ENCODE measurements around the gene SLC2A1.

The SLC2A1 gene

DNA sequence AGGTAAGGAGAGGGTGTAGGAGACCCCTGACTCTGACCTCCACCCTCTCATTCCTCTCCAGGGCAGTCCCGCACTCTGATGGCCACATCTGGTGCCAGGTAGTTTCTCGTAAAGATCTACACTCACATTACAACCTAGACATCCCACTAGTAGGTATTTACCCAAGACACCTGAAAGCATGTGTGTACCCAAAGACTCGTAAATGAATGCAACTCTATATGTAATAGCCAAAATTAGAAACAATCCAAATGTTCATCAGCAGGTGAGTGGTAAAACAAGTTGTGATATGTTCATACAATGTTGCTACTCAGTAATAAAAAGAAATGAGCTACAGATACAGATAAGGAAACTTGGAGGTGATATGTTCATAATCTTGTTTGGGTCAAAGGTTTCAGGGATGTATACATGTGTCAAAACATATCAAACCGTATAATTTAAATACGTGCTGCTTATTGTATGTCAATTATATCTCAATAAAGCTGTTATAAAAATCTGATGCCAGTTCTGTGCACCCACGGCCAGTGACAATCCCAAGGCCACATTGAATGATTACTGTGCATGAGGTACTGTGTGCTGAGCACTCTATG is 37.8 kb upstream of the SLC2A1 start:
- no peaks in the 10 kb centered on the region for H3K9me3 ChIP-seq (ENCODE audit: control insufficient read depth in 1 of 2, low read length in 2 of 2)
- H3K27me3 ChIP-seq (ENCODE audit: low read depth, low read length): no peaks in the 10 kb centered on the region
- H3K4me3 ChIP-seq (ENCODE audit: low read depth in 1 of 2, low read length in 2 of 2): no peak overlapping the region
- no peaks in the 10 kb centered on the region for H3K36me3 ChIP-seq (ENCODE audit: control insufficient read depth in 1 of 2, insufficient read depth in 2 of 2, low read length in 2 of 2)
- H3K4me1 ChIP-seq (ENCODE audit: control insufficient read depth in 1 of 2, insufficient read depth in 2 of 2, low read length in 2 of 2): no peaks in the 10 kb centered on the region
- no peak overlapping the region for H3K27ac ChIP-seq (ENCODE audit: low read length)

DNA sequence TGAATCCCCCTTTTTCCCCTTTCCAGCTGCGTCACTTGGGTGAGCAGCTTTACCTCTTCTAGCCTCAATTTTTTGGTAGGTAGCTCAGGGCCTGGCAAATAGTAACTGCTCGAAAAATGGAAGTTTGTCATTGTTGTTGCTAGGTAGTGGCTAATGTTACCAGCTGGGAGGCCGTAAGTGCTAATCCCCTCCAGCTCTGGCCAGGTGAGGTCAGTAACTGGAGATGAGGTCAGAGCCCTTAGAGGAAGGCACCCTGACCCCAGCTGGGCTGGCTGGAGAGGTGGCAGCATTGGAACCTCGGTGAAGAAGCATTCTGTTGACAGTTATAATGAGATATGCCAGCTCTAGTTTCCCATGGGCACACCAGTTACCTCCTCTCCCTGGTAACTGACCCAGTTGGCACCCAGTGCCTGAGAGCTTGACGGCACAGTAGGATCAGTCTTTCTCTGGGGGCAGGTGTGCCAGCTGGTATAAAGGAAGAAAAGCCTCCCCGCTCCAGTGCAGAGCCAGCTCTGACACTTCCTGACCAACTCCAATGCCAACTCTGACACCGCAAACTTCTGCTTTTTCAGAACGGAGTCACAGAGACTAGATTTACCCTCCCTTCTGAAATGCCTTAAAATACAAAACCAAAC is 35.0 kb upstream of the SLC2A1 start:
- no peaks in the 10 kb centered on the region for H3K9me3 ChIP-seq (ENCODE audit: control insufficient read depth in 1 of 2, low read length in 2 of 2)
- no peaks in the 10 kb centered on the region for H3K27me3 ChIP-seq (ENCODE audit: low read depth, low read length)
- H3K4me3 ChIP-seq (ENCODE audit: low read depth in 1 of 2, low read length in 2 of 2): no peak overlapping the region
- H3K27ac ChIP-seq (ENCODE audit: low read length): no peak overlapping the region
- H3K36me3 ChIP-seq (ENCODE audit: control insufficient read depth in 1 of 2, insufficient read depth in 2 of 2, low read length in 2 of 2): no peaks in the 10 kb centered on the region
- H3K4me1 ChIP-seq (ENCODE audit: control insufficient read depth in 1 of 2, insufficient read depth in 2 of 2, low read length in 2 of 2): no peaks in the 10 kb centered on the region

DNA sequence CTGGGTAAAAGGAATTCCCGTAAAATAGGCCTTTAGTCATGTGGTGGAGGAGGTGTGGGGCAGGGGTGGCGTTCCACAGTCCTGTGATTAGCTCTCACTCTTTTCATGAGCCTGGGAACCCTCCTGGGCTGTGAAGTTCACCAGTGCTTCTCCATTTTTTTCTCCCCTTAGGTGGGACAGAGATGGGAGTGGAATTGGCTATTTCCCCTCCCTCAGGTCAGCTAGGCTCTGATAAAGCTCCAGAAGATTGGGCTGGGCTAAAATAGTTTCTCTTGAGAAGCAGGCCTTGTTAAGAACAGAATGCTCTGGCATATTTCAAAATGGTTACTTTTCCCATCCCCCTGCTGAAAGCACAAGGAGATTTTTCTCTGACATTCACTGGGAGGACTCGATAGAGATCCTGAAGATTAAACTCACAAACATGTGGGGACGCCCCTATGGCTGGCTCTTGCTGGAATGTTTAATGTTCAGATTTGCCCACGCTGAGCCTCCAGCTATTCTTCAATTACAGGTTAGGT is 33.4 kb upstream of the SLC2A1 start:
- no peaks in the 10 kb centered on the region for H3K4me1 ChIP-seq (ENCODE audit: control insufficient read depth in 1 of 2, insufficient read depth in 2 of 2, low read length in 2 of 2)
- H3K36me3 ChIP-seq (ENCODE audit: control insufficient read depth in 1 of 2, insufficient read depth in 2 of 2, low read length in 2 of 2): no peaks in the 10 kb centered on the region
- no peaks in the 10 kb centered on the region for H3K27me3 ChIP-seq (ENCODE audit: low read depth, low read length)
- no peak overlapping the region for H3K27ac ChIP-seq (ENCODE audit: low read length)
- no peaks in the 10 kb centered on the region for H3K9me3 ChIP-seq (ENCODE audit: control insufficient read depth in 1 of 2, low read length in 2 of 2)
- H3K4me3 ChIP-seq (ENCODE audit: low read depth in 1 of 2, low read length in 2 of 2): no peak overlapping the region

DNA sequence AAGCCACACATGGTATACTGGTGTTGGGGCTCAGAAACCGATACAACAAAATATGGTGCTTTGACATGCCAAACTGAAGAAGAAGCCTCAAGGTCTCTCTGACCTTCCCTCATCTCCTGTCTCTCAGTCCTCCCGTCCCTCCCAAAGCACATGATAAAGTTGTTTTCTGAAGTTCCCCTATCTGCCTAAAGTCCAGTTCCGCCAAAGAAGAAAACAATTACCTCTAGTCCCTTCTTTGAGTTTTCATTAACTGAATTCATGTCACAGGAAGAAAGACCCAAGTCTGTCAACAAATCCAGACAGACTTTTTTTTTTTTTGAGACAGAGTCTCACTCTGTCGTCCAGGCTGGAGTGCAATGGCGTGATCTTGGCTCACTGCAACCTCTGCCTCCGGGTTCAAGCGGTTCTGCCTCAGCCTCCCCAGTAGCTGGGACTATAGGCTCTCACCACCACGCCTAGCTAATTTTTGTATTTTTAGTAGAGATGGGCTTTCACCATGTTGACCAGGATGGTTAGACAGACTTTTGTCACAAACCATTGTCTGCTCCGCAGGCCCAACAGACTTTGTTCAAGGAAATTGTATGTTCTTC is 32.2 kb upstream of the SLC2A1 start:
- no peaks in the 10 kb centered on the region for H3K36me3 ChIP-seq (ENCODE audit: control insufficient read depth in 1 of 2, insufficient read depth in 2 of 2, low read length in 2 of 2)
- no peaks in the 10 kb centered on the region for H3K4me1 ChIP-seq (ENCODE audit: control insufficient read depth in 1 of 2, insufficient read depth in 2 of 2, low read length in 2 of 2)
- H3K27me3 ChIP-seq (ENCODE audit: low read depth, low read length): no peaks in the 10 kb centered on the region
- no peak overlapping the region for H3K4me3 ChIP-seq (ENCODE audit: low read depth in 1 of 2, low read length in 2 of 2)
- H3K27ac ChIP-seq (ENCODE audit: low read length): no peak overlapping the region
- H3K9me3 ChIP-seq (ENCODE audit: control insufficient read depth in 1 of 2, low read length in 2 of 2): no peaks in the 10 kb centered on the region

DNA sequence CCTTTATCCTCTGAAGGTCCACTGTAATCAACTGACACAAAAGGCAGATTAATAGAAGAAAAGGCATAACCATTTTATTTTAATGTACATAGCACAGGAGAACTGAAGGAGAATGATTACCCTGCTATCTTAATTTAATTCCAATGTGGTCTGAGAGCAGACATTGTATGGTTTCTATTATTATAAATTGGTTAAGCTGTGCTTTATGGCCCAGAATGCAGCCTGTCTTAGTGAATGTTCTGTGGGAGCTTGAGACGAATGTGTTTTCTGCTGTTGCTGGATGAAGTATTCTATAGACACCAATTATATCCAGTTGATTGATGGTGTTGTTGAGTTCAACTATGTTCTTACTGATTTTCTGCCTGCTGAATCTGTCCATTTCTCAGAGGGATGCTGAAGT is 25.0 kb upstream of the SLC2A1 start:
- Histone ChIP-seq H3K27ac (ENCODE audit: low read length) (no peak overlapping the region), H3K4me3 (ENCODE audit: low read depth in 1 of 2, low read length in 2 of 2) (no peak overlapping the region), H3K4me1 (ENCODE audit: control insufficient read depth in 1 of 2, insufficient read depth in 2 of 2, low read length in 2 of 2) (no peaks in the 10 kb centered on the region), H3K36me3 (ENCODE audit: control insufficient read depth in 1 of 2, insufficient read depth in 2 of 2, low read length in 2 of 2) (no peaks in the 10 kb centered on the region), H3K27me3 (ENCODE audit: low read depth, low read length) (no peaks in the 10 kb centered on the region), H3K9me3 (ENCODE audit: control insufficient read depth in 1 of 2, low read length in 2 of 2) (no peaks in the 10 kb centered on the region)

DNA sequence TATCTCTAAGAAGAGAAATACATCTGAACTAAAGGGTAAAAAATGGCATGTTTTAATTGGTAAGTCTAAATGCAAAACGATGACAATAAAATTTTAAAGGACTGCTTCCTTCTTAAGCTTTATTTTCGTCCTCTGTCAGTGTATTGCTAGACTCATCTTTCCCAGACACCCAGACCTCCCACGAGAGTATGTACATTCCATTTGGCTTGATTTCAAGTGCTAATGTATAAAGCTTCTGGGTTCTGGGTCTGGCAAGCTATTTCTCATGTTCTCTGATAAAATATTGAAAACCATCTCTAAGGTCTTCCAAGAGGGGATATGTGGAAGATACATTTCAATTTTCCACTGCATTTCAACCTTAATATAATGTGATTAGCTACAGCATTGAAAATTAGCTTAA is 24.6 kb upstream of the SLC2A1 start:
- Histone ChIP-seq H3K9me3 (ENCODE audit: control insufficient read depth in 1 of 2, low read length in 2 of 2) (no peaks in the 10 kb centered on the region), H3K4me1 (ENCODE audit: control insufficient read depth in 1 of 2, insufficient read depth in 2 of 2, low read length in 2 of 2) (no peaks in the 10 kb centered on the region), H3K4me3 (ENCODE audit: low read depth in 1 of 2, low read length in 2 of 2) (no peak overlapping the region), H3K27me3 (ENCODE audit: low read depth, low read length) (no peaks in the 10 kb centered on the region), H3K27ac (ENCODE audit: low read length) (no peak overlapping the region), H3K36me3 (ENCODE audit: control insufficient read depth in 1 of 2, insufficient read depth in 2 of 2, low read length in 2 of 2) (no peaks in the 10 kb centered on the region)

DNA sequence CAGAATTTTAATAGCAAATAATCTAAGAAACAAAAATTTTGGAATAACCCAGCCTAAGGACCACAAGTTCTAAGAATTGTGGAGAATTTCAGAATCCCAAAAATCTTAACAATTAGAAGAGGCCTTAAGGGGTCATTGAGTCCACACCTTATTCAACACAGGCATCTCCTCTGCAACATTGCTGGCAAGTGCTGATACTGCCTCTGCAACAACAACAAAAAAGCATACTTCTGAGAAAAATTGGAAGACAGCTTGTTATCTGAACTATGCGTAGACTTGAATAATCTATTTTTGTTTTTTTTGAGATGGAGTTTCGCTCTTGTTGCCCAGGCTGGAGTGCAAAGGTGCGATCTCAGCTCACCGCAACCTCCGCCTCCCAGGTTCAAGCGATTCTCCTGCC is 24.0 kb upstream of the SLC2A1 start:
- Histone ChIP-seq H3K27me3 (ENCODE audit: low read depth, low read length) (no peaks in the 10 kb centered on the region), H3K36me3 (ENCODE audit: control insufficient read depth in 1 of 2, insufficient read depth in 2 of 2, low read length in 2 of 2) (no peaks in the 10 kb centered on the region), H3K4me1 (ENCODE audit: control insufficient read depth in 1 of 2, insufficient read depth in 2 of 2, low read length in 2 of 2) (no peaks in the 10 kb centered on the region), H3K4me3 (ENCODE audit: low read depth in 1 of 2, low read length in 2 of 2) (no peak overlapping the region), H3K27ac (ENCODE audit: low read length) (no peak overlapping the region), H3K9me3 (ENCODE audit: control insufficient read depth in 1 of 2, low read length in 2 of 2) (no peaks in the 10 kb centered on the region)

DNA sequence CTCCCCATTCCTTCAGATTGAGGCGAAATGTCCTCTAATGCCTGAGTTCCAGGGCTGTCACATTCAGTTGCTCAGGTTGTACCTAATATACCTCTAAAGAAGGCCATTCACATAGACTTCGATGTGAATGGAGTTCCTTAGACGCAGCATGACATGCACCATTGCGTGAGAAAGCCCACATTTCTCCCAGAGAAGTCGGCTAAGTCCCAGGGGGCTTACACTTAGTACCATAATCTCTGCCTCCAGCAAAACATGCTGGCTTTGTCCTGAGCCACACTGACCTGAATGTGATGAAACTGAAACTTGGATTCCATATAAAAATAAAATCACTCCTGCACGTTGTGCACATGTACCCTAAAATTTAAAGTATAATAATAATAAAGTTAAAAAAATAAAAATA is 23.2 kb upstream of the SLC2A1 start:
- H3K27me3 ChIP-seq (ENCODE audit: low read depth, low read length): no peaks in the 10 kb centered on the region
- no peak overlapping the region for H3K4me3 ChIP-seq (ENCODE audit: low read depth in 1 of 2, low read length in 2 of 2)
- H3K9me3 ChIP-seq (ENCODE audit: control insufficient read depth in 1 of 2, low read length in 2 of 2): no peaks in the 10 kb centered on the region
- no peaks in the 10 kb centered on the region for H3K4me1 ChIP-seq (ENCODE audit: control insufficient read depth in 1 of 2, insufficient read depth in 2 of 2, low read length in 2 of 2)
- H3K36me3 ChIP-seq (ENCODE audit: control insufficient read depth in 1 of 2, insufficient read depth in 2 of 2, low read length in 2 of 2): no peaks in the 10 kb centered on the region
- H3K27ac ChIP-seq (ENCODE audit: low read length): no peak overlapping the region

DNA sequence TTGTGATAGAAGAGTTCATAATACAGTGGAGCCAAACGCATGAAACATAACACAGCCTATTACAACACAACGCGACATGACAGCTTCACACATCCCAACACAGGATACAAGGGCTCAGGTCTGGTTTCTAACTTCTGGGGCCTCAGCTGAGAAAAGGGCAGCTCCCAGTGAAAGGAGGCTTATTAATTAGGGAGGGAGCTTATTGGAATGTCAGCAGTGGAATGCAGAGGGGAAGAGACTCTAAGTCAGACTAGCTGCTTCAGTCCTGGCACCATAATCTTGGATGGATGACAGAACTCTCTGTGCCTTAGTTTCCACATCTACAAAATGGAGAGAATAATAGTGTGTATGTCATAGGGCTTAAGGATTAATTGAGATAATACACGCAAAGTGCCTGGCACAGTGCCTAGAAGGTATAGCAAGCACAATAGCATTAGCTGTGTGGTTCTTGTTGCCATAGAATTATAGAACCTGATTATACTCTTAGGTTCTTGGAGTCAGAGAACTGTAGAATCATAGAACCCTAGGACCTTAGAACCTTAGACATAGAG is 22.7 kb upstream of the SLC2A1 start:
- no peaks in the 10 kb centered on the region for H3K36me3 ChIP-seq (ENCODE audit: control insufficient read depth in 1 of 2, insufficient read depth in 2 of 2, low read length in 2 of 2)
- no peak overlapping the region for H3K4me3 ChIP-seq (ENCODE audit: low read depth in 1 of 2, low read length in 2 of 2)
- H3K9me3 ChIP-seq (ENCODE audit: control insufficient read depth in 1 of 2, low read length in 2 of 2): no peaks in the 10 kb centered on the region
- H3K4me1 ChIP-seq (ENCODE audit: control insufficient read depth in 1 of 2, insufficient read depth in 2 of 2, low read length in 2 of 2): no peaks in the 10 kb centered on the region
- H3K27ac ChIP-seq (ENCODE audit: low read length): no peak overlapping the region
- H3K27me3 ChIP-seq (ENCODE audit: low read depth, low read length): no peaks in the 10 kb centered on the region

DNA sequence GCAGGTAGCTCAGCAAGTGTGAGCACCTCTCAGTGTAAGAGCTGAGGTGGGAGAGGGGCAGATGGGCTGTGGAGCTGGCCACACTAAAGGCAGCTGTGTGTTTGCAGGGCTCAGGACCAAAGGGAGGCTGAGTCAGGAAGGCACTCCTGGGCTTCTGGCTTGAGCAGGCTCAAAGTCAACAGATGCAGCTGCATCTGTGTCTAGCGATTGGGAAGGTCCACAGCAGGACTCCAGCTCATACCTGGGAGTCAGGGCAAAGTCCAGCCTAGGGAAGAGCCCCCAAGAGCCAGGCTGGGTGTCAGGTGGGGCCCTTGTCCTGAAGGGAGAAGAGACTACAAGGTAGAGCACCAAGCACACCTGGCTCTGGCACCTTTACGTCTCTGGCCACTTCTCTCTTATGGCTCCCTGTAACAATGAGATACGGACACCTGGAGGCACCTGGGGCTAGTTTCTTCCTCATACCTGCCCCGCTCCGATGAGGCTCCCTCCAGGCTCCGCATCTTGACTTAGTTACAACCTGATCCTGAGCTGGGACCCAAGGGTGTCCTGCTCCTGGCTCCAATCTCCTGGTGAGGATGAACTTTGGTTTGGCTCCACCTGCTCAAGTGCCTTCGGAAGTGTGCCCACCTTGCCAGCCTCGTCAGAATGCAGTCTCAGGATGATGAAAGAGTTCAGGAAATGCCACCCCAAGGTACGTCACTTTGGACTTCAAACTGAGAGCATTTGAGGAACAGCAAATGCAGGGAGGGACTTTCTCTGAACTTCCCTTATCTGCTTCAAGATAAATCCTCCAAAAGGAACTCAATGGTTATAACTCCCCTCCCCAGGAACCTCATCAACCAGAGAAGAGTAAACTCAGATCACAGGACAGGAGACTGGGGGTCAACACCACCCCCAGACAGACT is 21.5 kb upstream of the SLC2A1 start:
- Histone ChIP-seq H3K36me3 (ENCODE audit: control insufficient read depth in 1 of 2, insufficient read depth in 2 of 2, low read length in 2 of 2) (no peaks in the 10 kb centered on the region), H3K4me3 (ENCODE audit: low read depth in 1 of 2, low read length in 2 of 2) (no peak overlapping the region), H3K27ac (ENCODE audit: low read length) (no peak overlapping the region), H3K27me3 (ENCODE audit: low read depth, low read length) (no peaks in the 10 kb centered on the region), H3K4me1 (ENCODE audit: control insufficient read depth in 1 of 2, insufficient read depth in 2 of 2, low read length in 2 of 2) (no peaks in the 10 kb centered on the region), H3K9me3 (ENCODE audit: control insufficient read depth in 1 of 2, low read length in 2 of 2) (no peaks in the 10 kb centered on the region)

DNA sequence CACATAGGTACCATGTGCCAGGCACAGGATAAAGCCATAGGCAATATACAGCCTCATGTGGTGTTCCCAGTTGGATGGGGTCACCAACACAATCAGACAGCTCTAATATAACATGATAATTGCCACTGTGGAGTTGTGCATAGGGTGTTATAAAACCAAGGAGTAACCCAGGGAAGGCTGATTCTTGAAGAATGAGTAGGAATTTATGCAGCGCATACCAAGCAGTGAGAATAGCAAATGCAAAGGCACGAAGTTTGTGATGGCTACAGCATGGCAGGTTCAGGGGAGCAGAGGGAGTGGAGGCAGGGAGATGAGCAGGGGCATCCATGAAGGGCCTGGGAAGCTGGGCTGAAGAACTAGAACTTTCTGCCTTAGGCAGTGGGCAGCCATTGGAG is 20.4 kb upstream of the SLC2A1 start:
- H3K4me3 ChIP-seq (ENCODE audit: low read depth in 1 of 2, low read length in 2 of 2): no peak overlapping the region
- no peak overlapping the region for H3K27ac ChIP-seq (ENCODE audit: low read length)
- H3K9me3 ChIP-seq (ENCODE audit: control insufficient read depth in 1 of 2, low read length in 2 of 2): no peaks in the 10 kb centered on the region
- no peaks in the 10 kb centered on the region for H3K36me3 ChIP-seq (ENCODE audit: control insufficient read depth in 1 of 2, insufficient read depth in 2 of 2, low read length in 2 of 2)
- H3K4me1 ChIP-seq (ENCODE audit: control insufficient read depth in 1 of 2, insufficient read depth in 2 of 2, low read length in 2 of 2): no peaks in the 10 kb centered on the region
- no peaks in the 10 kb centered on the region for H3K27me3 ChIP-seq (ENCODE audit: low read depth, low read length)

Measured in muscle layer of duodenum (tissue), 2 donors.